HG02588 (cell line): ENCODE data around the gene NMNAT1.
"Not testable (repeated sequence)": the region's sequence is repeated elsewhere in the genome, so short reads cannot be mapped to it uniquely, and the experiment has no call there.

Experiments used
- ATAC-seq: cut with Tn5 transposase; IDR thresholded peaks from one replicate; pipeline ENCODE4 v1.9.1; 2021; ENCODE audit warnings: mild to moderate bottlenecking, moderate library complexity; ENCODE audit not compliant: unreplicated experiment

The NMNAT1 gene

GRCh38 chr1:9917901-9918300 is 25.4 kb upstream of the NMNAT1 start:
- no peak for ATAC-seq

- no peak for ATAC-seq
These were observed 22.7 kb upstream of the NMNAT1 start for GRCh38 chr1:9920606-9921005.

- ATAC-seq = no peak
These were observed 20.9 kb upstream of the NMNAT1 start for GRCh38 chr1:9922342-9922741.

GRCh38 chr1:9927259-9927658 is 16.0 kb upstream of the NMNAT1 start:
- no peak for ATAC-seq

GRCh38 chr1:9929431-9930385 is 13.6 kb upstream of the NMNAT1 start:
- no peak for ATAC-seq

GRCh38 chr1:9942399-9942938 is 806 bp upstream of the NMNAT1 start:
- peak; percentile 6 for ATAC-seq

- ATAC-seq = no peak
These were observed 3.0 kb downstream of the NMNAT1 start for GRCh38 chr1:9946315-9946714.

- no peak for ATAC-seq
These were observed 14.5 kb downstream of the NMNAT1 start for GRCh38 chr1:9957726-9958125.

GRCh38 chr1:9960011-9960410 is 16.7 kb downstream of the NMNAT1 start:
- ATAC-seq = no peak

- no peak for ATAC-seq
These were observed 17.7 kb downstream of the NMNAT1 start for GRCh38 chr1:9960706-9961562.

- ATAC-seq = no peak
These were observed 41.0 kb downstream of the NMNAT1 start for GRCh38 chr1:9984253-9984652.

- no peak for ATAC-seq
These were observed 41.7 kb downstream of the NMNAT1 start for GRCh38 chr1:9985001-9985400.

- ATAC-seq = no peak
These were observed 46.5 kb downstream of the NMNAT1 start for GRCh38 chr1:9989773-9990172.

GRCh38 chr1:9990944-9991343 is 47.7 kb downstream of the NMNAT1 start:
- ATAC-seq = no peak

- ATAC-seq = no peak
These were observed 49.6 kb downstream of the NMNAT1 start for GRCh38 chr1:9992910-9993309.

GRCh38 chr1:9993561-9994075 is 50.3 kb downstream of the NMNAT1 start:
- no peak for ATAC-seq

- no peak for ATAC-seq
These were observed 53.6 kb downstream of the NMNAT1 start, which contains the start of gene RBP7 for GRCh38 chr1:9996624-9997582. TSS of gene RBP7 (plus strand) at chr1:9997228. CDS start at chr1:9997259, 31 bp downstream.

- no peak for ATAC-seq
These were observed 57.9 kb downstream of the NMNAT1 start for GRCh38 chr1:10001016-10001665.

- ATAC-seq = not testable (repeated sequence)
These were observed 62.0 kb downstream of the NMNAT1 start for GRCh38 chr1:10005248-10005647.
